Vagina (tissue), 2 donors: ENCODE results near the gene LMX1B. TPM values are rescaled to one million over a fixed set of nuclear protein-coding genes. Genes with fewer than 3 reads are reported as not detected.

Experiments
- DNase-seq, 2 donors: peaks; one replicate each; pipeline ENCODE4 v3.0.0-alpha.2; 2017; ENCODE audit errors: extremely low spot score in 2 of 2
- H3K27ac ChIP-seq: fragments of 200-600 bp; sonication (generic); one replicate; pipeline ENCODE4 v1.5.1; 2019
- H3K27me3 ChIP-seq: fragments of 200-600 bp; sonication (generic); one replicate; pipeline ENCODE4 v1.5.1; 2019
- H3K36me3 ChIP-seq, 2 donors: fragments of 200-600 bp; sonication (generic); one replicate each; pipeline ENCODE4 v1.5.1; 2017 to 2019
- H3K4me1 ChIP-seq: fragments of 200-600 bp; sonication (generic); one replicate; pipeline ENCODE4 v1.5.1; 2019
- H3K4me3 ChIP-seq, 2 donors: fragments of 200-600 bp; sonication (generic); 1 replicate in 1 of 2; 2 replicates in 1 of 2; pipeline ENCODE4 v1.5.1; 2016 to 2019
- H3K9me3 ChIP-seq: fragments of 200-600 bp; sonication (generic); one replicate; pipeline ENCODE4 v1.5.1; 2019
- POLR2A ChIP-seq, 2 donors: fragments of 450-650 bp; IDR thresholded peaks; one replicate each; pipeline ENCODE4 v1.6.1; 2017; ENCODE audit warnings: antibody characterized with exemption in 2 of 2, mild to moderate bottlenecking in 2 of 2, moderate library complexity in 2 of 2
- POLR2AphosphoS5 ChIP-seq, 2 donors: sonication (generic); formaldehyde crosslinking; IDR thresholded peaks; one replicate each; pipeline ENCODE4 v1.9.0; 2017; ENCODE audit warnings: antibody characterized with exemption in 2 of 2, mild to moderate bottlenecking in 2 of 2, low read depth in 1 of 2; ENCODE audit not compliant: insufficient read depth in 1 of 2
- intact Hi-C: fragments of 100-400 bp; cut with DNase I; formaldehyde crosslinking; loops from one replicate; pipeline ENCODE4 v1.15.1; 2023
- total RNA-seq: library from RNA; depleted of rRNA; stranded (reverse); fragments of >200 nt; gene quantifications from one replicate; pipeline ENCODE4 v1.2.3, GENCODE V29; 2016
- TF ChIP-seq, protein P1 (sequence below), 3 experiments: fragments of 450-650 bp in 2 of 3; fragments of 200-600 bp in 1 of 3; sonication (generic) in 1 of 3; IDR thresholded peaks; one replicate each; pipeline ENCODE4 v1.5.1; 2017 to 2019; ENCODE audit warnings: antibody characterized with exemption in 3 of 3, mild to moderate bottlenecking in 2 of 3, moderate library complexity in 2 of 3

Gene LMX1B
- total RNA-seq, 1 donor from 2014 or later, result not detected

DNA sequence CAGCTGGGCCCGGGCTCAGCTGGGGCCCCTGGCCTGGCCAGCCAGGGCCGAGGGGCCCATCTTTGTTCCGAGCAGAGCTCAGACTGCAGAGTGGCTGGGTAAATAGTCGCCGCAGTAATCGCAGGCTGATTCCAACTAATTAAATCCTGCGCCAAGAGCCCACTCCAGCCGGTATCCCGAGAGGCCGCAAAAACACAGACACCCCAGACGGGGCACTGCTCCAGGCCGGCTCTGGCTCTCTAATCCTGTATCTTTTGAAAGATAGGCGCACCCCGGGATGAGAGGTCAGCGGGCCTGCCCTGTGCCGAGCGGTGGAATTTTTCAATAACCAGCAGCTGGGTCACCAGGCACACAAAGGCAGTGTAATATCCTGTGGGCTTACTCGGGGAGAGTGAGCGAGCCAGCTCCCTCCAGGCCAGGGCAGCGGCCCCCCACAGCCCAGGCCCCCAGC lies 57.7 kb downstream of the LMX1B start:
- no peak for DNase-seq
- H3K27ac ChIP-seq, result no peak overlapping the region
- H3K9me3 ChIP-seq, result no peaks in the 10 kb centered on the region
- H3K4me3 ChIP-seq, result no peak overlapping the region
- peaks cover 9% of the 10 kb centered on the region for H3K27me3 ChIP-seq
- H3K4me1 ChIP-seq, result no peaks in the 10 kb centered on the region
- intact Hi-C loops, result no loop called here
- TF ChIP-seq POLR2AphosphoS5 (IDR thresholded peaks at IDR 0.05; ENCODE audit: insufficient read depth in 1 of 2, low read depth in 1 of 2), result no peak
- TF ChIP-seq, protein P1, sequence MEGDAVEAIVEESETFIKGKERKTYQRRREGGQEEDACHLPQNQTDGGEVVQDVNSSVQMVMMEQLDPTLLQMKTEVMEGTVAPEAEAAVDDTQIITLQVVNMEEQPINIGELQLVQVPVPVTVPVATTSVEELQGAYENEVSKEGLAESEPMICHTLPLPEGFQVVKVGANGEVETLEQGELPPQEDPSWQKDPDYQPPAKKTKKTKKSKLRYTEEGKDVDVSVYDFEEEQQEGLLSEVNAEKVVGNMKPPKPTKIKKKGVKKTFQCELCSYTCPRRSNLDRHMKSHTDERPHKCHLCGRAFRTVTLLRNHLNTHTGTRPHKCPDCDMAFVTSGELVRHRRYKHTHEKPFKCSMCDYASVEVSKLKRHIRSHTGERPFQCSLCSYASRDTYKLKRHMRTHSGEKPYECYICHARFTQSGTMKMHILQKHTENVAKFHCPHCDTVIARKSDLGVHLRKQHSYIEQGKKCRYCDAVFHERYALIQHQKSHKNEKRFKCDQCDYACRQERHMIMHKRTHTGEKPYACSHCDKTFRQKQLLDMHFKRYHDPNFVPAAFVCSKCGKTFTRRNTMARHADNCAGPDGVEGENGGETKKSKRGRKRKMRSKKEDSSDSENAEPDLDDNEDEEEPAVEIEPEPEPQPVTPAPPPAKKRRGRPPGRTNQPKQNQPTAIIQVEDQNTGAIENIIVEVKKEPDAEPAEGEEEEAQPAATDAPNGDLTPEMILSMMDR (IDR thresholded peaks at IDR 0.05), result no peak
- TF ChIP-seq POLR2A (IDR thresholded peaks at IDR 0.05), result no peak
- no peaks in the 10 kb centered on the region for H3K36me3 ChIP-seq

- intact Hi-C loops, result no loop called here
- no peak overlapping the region for H3K27ac ChIP-seq
- H3K27me3 ChIP-seq, result peaks cover 9% of the 10 kb centered on the region
- H3K36me3 ChIP-seq, result no peaks in the 10 kb centered on the region
- TF ChIP-seq, protein P1 (IDR thresholded peaks at IDR 0.05), result no peak
- TF ChIP-seq POLR2A (IDR thresholded peaks at IDR 0.05) (no peak), POLR2AphosphoS5 (IDR thresholded peaks at IDR 0.05; ENCODE audit: insufficient read depth in 1 of 2, low read depth in 1 of 2) (no peak)
- DNase-seq, result no peak
- H3K4me1 ChIP-seq, result no peaks in the 10 kb centered on the region
- no peak overlapping the region for H3K4me3 ChIP-seq
- no peaks in the 10 kb centered on the region for H3K9me3 ChIP-seq
These were observed 58.3 kb downstream of the LMX1B start for GRCh38 chr9:126671983-126672382.

DNA sequence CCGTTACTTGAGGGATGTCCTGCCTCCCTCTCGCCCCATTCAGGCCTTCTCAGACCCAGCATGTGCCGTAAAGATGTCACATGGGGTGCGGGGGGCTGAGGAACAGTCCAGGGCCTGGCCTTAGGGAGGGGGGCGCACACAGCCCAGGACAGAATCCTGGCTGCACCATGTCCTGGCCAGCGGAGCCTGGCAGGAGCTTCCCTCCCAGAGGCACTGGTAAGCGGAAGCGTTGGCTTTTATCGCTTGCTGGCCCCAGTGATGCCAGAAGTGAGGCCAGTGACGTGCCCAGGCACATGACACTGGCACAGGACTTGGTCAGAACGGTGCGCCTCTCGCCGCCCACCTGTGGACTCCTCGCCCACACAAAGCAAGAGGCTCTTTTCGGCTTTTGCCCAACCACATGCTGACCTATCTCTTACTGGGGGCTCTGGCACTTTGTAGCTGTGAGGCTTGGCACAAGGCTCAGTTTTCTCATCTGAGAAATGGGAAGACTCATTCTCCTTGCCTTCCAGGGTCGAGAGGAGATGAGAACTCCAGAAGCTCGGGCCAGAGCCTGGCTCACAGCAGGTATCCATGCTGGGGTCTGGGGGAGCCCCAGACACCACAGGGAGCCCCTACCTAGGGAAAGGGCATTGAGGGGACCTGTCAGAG lies 59.0 kb downstream of the LMX1B start:
- Histone ChIP-seq H3K4me1 (no peaks in the 10 kb centered on the region), H3K36me3 (no peaks in the 10 kb centered on the region), H3K27me3 (peaks cover 9% of the 10 kb centered on the region), H3K27ac (no peak overlapping the region), H3K4me3 (no peak overlapping the region), H3K9me3 (no peaks in the 10 kb centered on the region)
- DNase-seq, result no peak
- intact Hi-C loops, result no loop called here
- TF ChIP-seq POLR2AphosphoS5 (IDR thresholded peaks at IDR 0.05; ENCODE audit: insufficient read depth in 1 of 2, low read depth in 1 of 2) (no peak), POLR2A (IDR thresholded peaks at IDR 0.05) (no peak)
- TF ChIP-seq, protein P1 (IDR thresholded peaks at IDR 0.05), result no peak

- TF ChIP-seq, protein P1 (IDR thresholded peaks at IDR 0.05), result no peak
- TF ChIP-seq POLR2A (IDR thresholded peaks at IDR 0.05) (no peak), POLR2AphosphoS5 (IDR thresholded peaks at IDR 0.05; ENCODE audit: insufficient read depth in 1 of 2, low read depth in 1 of 2) (no peak)
- intact Hi-C loops, result no loop called here
- Histone ChIP-seq H3K27ac (no peak overlapping the region), H3K36me3 (no peaks in the 10 kb centered on the region), H3K9me3 (no peaks in the 10 kb centered on the region), H3K4me3 (no peak overlapping the region), H3K4me1 (no peaks in the 10 kb centered on the region), H3K27me3 (peaks cover 9% of the 10 kb centered on the region)
- DNase-seq, result no peak
These were observed 60.1 kb downstream of the LMX1B start for GRCh38 chr9:126673689-126674364.
